Activated CD8-positive, alpha-beta memory T cell treated with anti-CD3 and anti-CD28 coated beads, Interleukin-2, amount 50 U/mL, for 24 hours (primary cell): ENCODE measurements around the gene PIK3R6.

Experiments used
- DNase-seq: peaks from one replicate; pipeline ENCODE4 v3.0.0-alpha.2; 2020; ENCODE audit errors: extremely low read depth

Gene PIK3R6

GRCh38 chr17:8867361-8867981 is at the start of gene PIK3R6:
Gene PIK3R6, minus strand, starts transcription at chr17:8867674. Its CDS starts 17,880 bp downstream, at chr17:8849794.
- no peak for DNase-seq

- DNase-seq = no peak
These were observed 49.0 kb upstream of the PIK3R6 start for GRCh38 chr17:8916466-8916865.

GRCh38 chr17:8914554-8914953 is 47.1 kb upstream of the PIK3R6 start:
- DNase-seq = no peak

GRCh38 chr17:8913879-8914278 is 46.4 kb upstream of the PIK3R6 start:
- DNase-seq = no peak

GRCh38 chr17:8913091-8913490 is 45.6 kb upstream of the PIK3R6 start:
- DNase-seq = no peak

- DNase-seq = no peak
These were observed 44.9 kb upstream of the PIK3R6 start for GRCh38 chr17:8912084-8912981.

GRCh38 chr17:8910969-8911604 is 43.6 kb upstream of the PIK3R6 start:
- DNase-seq = no peak

- DNase-seq = no peak
These were observed 42.3 kb upstream of the PIK3R6 start for GRCh38 chr17:8909586-8910270.

- DNase-seq = no peak
These were observed 37.9 kb upstream of the PIK3R6 start for GRCh38 chr17:8905331-8905730.

- no peak for DNase-seq
These were observed 37.2 kb upstream of the PIK3R6 start for GRCh38 chr17:8904686-8905085.

GRCh38 chr17:8904201-8904600 is 36.7 kb upstream of the PIK3R6 start:
- DNase-seq = no peak

GRCh38 chr17:8900626-8901585 is 33.4 kb upstream of the PIK3R6 start:
- DNase-seq = no peak

- no peak for DNase-seq
These were observed 32.7 kb upstream of the PIK3R6 start for GRCh38 chr17:8900207-8900606.

GRCh38 chr17:8898636-8899035 is 31.2 kb upstream of the PIK3R6 start:
- DNase-seq = no peak

GRCh38 chr17:8898126-8898525 is 30.7 kb upstream of the PIK3R6 start:
- DNase-seq = no peak

- DNase-seq = no peak
These were observed 29.5 kb upstream of the PIK3R6 start for GRCh38 chr17:8896641-8897635.

GRCh38 chr17:8896087-8896486 is 28.6 kb upstream of the PIK3R6 start:
- no peak for DNase-seq

- no peak for DNase-seq
These were observed 27.5 kb upstream of the PIK3R6 start for GRCh38 chr17:8894673-8895578.
